H1 (cell line): Measurements from ENCODE around the gene ASB13. TPM values are rescaled to one million over a fixed set of nuclear protein-coding genes. Genes with fewer than 3 reads are reported as not detected.

ENCODE experiments used
- CTCF ChIA-PET: fragments of 300-600 bp; sonication (Branson Sonifier 250); formaldehyde crosslinking; loops from one replicate; lab custom pipeline; 2021; ENCODE audit not compliant: partially characterized antibody; lab: Charles Lee
- POLR2A ChIA-PET: fragments of 300-600 bp; sonication (Branson Sonifier 250); formaldehyde crosslinking; loops from one replicate; lab custom pipeline; 2021; ENCODE audit warnings: inconsistent platforms; ENCODE audit not compliant: partially characterized antibody; lab: Charles Lee
- DNase-seq, 2 experiments: peaks; one replicate each; pipeline versions ENCODE4 v3.0.0 to v3.0.0-alpha.2; 2010 to 2022; ENCODE audit warnings: low spot score in 2 of 2, low read depth in 1 of 2, mixed read lengths in 1 of 2
- FAIRE-seq: peaks from 2 replicates; lab custom pipeline; 2011; peaks lifted over from hg19 to GRCh38; lab: Jason Lieb, UNC
- H2AFZ ChIP-seq: 2 replicates; pipeline ENCODE4 v1.8.1; 2012; ENCODE audit warnings: low read length, inconsistent platforms
- H2AK5ac ChIP-seq: 2 replicates; pipeline ENCODE4 v1.6.1; 2013; ENCODE audit warnings: low read depth, low read length
- H2BK120ac ChIP-seq: replicated peaks from 2 replicates; pipeline ENCODE3; 2013; ENCODE audit warnings: low read depth, low read length, inconsistent platforms
- H2BK12ac ChIP-seq: 2 replicates; pipeline ENCODE4 v1.6.1; 2013; ENCODE audit warnings: low read depth, low read length
- H2BK15ac ChIP-seq: 2 replicates; pipeline ENCODE4 v1.6.1; 2013; ENCODE audit warnings: low read length
- H2BK20ac ChIP-seq: 2 replicates; pipeline ENCODE4 v1.6.1; 2013; ENCODE audit warnings: low read length
- H2BK5ac ChIP-seq: 2 replicates; pipeline ENCODE4 v1.6.1; 2013; ENCODE audit warnings: low read depth, low read length
- H3K14ac ChIP-seq: 2 replicates; pipeline ENCODE4 v1.6.1; 2013; ENCODE audit warnings: inconsistent platforms; ENCODE audit not compliant: insufficient read length
- H3K18ac ChIP-seq: 2 replicates; pipeline ENCODE4 v1.6.1; 2013; ENCODE audit warnings: low read length; ENCODE audit errors: extremely low read depth
- H3K23ac ChIP-seq: 2 replicates; pipeline ENCODE4 v1.6.1; 2013; ENCODE audit warnings: inconsistent platforms; ENCODE audit not compliant: insufficient read length
- H3K23me2 ChIP-seq: 2 replicates; pipeline ENCODE4 v1.6.1; 2013; ENCODE audit warnings: low read depth, low read length
- H3K27ac ChIP-seq: 2 replicates; pipeline ENCODE4 v1.6.1; 2011; ENCODE audit warnings: low read depth, low read length, inconsistent platforms
- H3K27me3 ChIP-seq, 4 experiments: replicated peaks in 1 of 4; 1 replicate in 1 of 4; 2 replicates in 3 of 4; pipeline versions ENCODE4 v1.6.1 to v1.8.1; 2011 to 2013; ENCODE audit warnings: low read length in 3 of 4, mild to moderate bottlenecking in 3 of 4, inconsistent platforms in 2 of 4, mixed read lengths in 2 of 4, moderate library complexity in 1 of 4; ENCODE audit not compliant: control insufficient read depth in 3 of 4, insufficient read depth in 3 of 4; ENCODE audit errors: extremely low read depth in 1 of 4
- H3K36me3 ChIP-seq, 4 experiments: 2 replicates each; pipeline versions ENCODE4 v1.6.1 to v1.8.1; 2011 to 2013; ENCODE audit warnings: mild to moderate bottlenecking in 4 of 4, low read length in 3 of 4, moderate library complexity in 2 of 4, control low read depth in 1 of 4, inconsistent platforms in 1 of 4; ENCODE audit not compliant: insufficient read depth in 4 of 4, control insufficient read depth in 2 of 4
- H3K4ac ChIP-seq: replicated peaks from 2 replicates; pipeline ENCODE3; 2013; ENCODE audit warnings: low read length, low read depth, mixed read lengths, inconsistent platforms; ENCODE audit not compliant: insufficient read length
- H3K4me1 ChIP-seq, 4 experiments: replicated peaks in 1 of 4; 1 replicate in 1 of 4; 2 replicates in 3 of 4; pipeline versions ENCODE4 v1.6.1 to v1.8.1; 2011 to 2013; ENCODE audit warnings: low read length in 3 of 4, inconsistent platforms in 2 of 4, mixed read lengths in 1 of 4; ENCODE audit not compliant: insufficient read depth in 4 of 4, control insufficient read depth in 3 of 4
- H3K4me2 ChIP-seq, 2 experiments: 2 replicates each; pipeline versions ENCODE4 v1.6.1 to v1.8.1; 2011 to 2013; ENCODE audit warnings: low read depth in 2 of 2, low read length in 2 of 2, control low read depth in 1 of 2, inconsistent platforms in 1 of 2, mild to moderate bottlenecking in 1 of 2; ENCODE audit not compliant: insufficient read depth in 1 of 2
- H3K4me3 ChIP-seq, 4 experiments: fragments of 200-600, 300-600 bp in 1 of 4; sonication (generic), shearing (Covaris generic), sonication (Bioruptor Twin) in 1 of 4; 2 replicates each; pipeline versions ENCODE4 v1.5.1 to v1.8.1; 2011 to 2016; ENCODE audit warnings: low read length in 4 of 4, low read depth in 3 of 4, control low read depth in 2 of 4, inconsistent platforms in 2 of 4, mild to moderate bottlenecking in 2 of 4, mixed read lengths in 1 of 4, moderate library complexity in 1 of 4; ENCODE audit not compliant: insufficient read depth in 2 of 4; ENCODE audit errors: extremely low read depth in 1 of 4
- H3K56ac ChIP-seq: replicated peaks from 2 replicates; pipeline ENCODE3; 2013; ENCODE audit warnings: low read depth, mild to moderate bottlenecking, mixed read lengths, low read length, inconsistent platforms; ENCODE audit not compliant: insufficient read length
- H3K79me1 ChIP-seq: 2 replicates; pipeline ENCODE4 v1.6.1; 2013; ENCODE audit warnings: low read depth, low read length, control low read depth
- H3K79me2 ChIP-seq, 2 experiments: 2 replicates each; pipeline versions ENCODE4 v1.6.1 to v1.8.1; 2012 to 2013; ENCODE audit warnings: low read length in 2 of 2, mild to moderate bottlenecking in 2 of 2, inconsistent platforms in 1 of 2; ENCODE audit not compliant: insufficient read depth in 2 of 2, control insufficient read depth in 1 of 2
- H3K9ac ChIP-seq, 4 experiments: replicated peaks in 1 of 4; 1 replicate in 1 of 4; 2 replicates in 3 of 4; pipeline versions ENCODE4 v1.6.1 to v1.8.1; 2011 to 2013; ENCODE audit warnings: low read depth in 3 of 4, low read length in 3 of 4, control low read depth in 2 of 4, mild to moderate bottlenecking in 2 of 4, moderate library complexity in 2 of 4, inconsistent platforms in 1 of 4; ENCODE audit errors: extremely low read depth in 1 of 4
- H3K9me3 ChIP-seq, 2 experiments: 2 replicates each; pipeline versions ENCODE4 v1.6.1 to v1.8.1; 2012 to 2013; ENCODE audit warnings: mild to moderate bottlenecking in 2 of 2, moderate library complexity in 2 of 2, control low read depth in 1 of 2, inconsistent platforms in 1 of 2, low read depth in 1 of 2, low read length in 1 of 2, mixed read lengths in 1 of 2; ENCODE audit not compliant: insufficient read depth in 2 of 2
- H4K20me1 ChIP-seq, 2 experiments: replicated peaks in 1 of 2; 2 replicates each; pipeline versions ENCODE3 to v1.8.1; 2011 to 2013; ENCODE audit warnings: inconsistent platforms in 2 of 2, low read length in 2 of 2, mild to moderate bottlenecking in 1 of 2; ENCODE audit not compliant: insufficient read depth in 2 of 2, control insufficient read depth in 1 of 2
- H4K5ac ChIP-seq: 2 replicates; pipeline ENCODE4 v1.6.1; 2013; ENCODE audit warnings: low read length, low read depth, mixed read lengths, inconsistent platforms; ENCODE audit not compliant: insufficient read length
- H4K8ac ChIP-seq: 2 replicates; pipeline ENCODE4 v1.8.0; 2013; ENCODE audit warnings: mild to moderate bottlenecking, moderate library complexity, low read length, inconsistent platforms; ENCODE audit not compliant: insufficient read depth; ENCODE audit errors: extremely low read depth
- H4K91ac ChIP-seq: replicated peaks from 2 replicates; pipeline ENCODE3; 2013; ENCODE audit warnings: low read length, mixed read lengths, inconsistent platforms; ENCODE audit not compliant: insufficient read length
- CBX8 ChIP-seq: fragments of 300-800, 300-1000 bp; sonication (generic); IDR thresholded peaks from 2 replicates; pipeline ENCODE4 v1.7.1; 2016; ENCODE audit warnings: low read depth, low read length, borderline replicate concordance
- CREB1 ChIP-seq: IDR thresholded peaks from 2 replicates; pipeline ENCODE4 v1.6.1; 2012; ENCODE audit warnings: inconsistent platforms
- KDM5A ChIP-seq: fragments of 200-600 bp; IDR thresholded peaks from 2 replicates; pipeline ENCODE4 v1.7.1; 2012; ENCODE audit warnings: mild to moderate bottlenecking, low read length, inconsistent platforms, mixed read lengths
- RNF2 ChIP-seq: fragments of 200-900, 300-1000 bp; sonication (generic); IDR thresholded peaks from 2 replicates; pipeline ENCODE4 v1.7.1; 2016; ENCODE audit warnings: borderline replicate concordance, low read depth, mild to moderate bottlenecking, antibody characterized with exemption, low read length; ENCODE audit not compliant: poor library complexity, severe bottlenecking; ENCODE audit errors: missing control alignments
- SIRT6 ChIP-seq: IDR thresholded peaks from one replicate; pipeline ENCODE4 v1.7.1; 2012; ENCODE audit warnings: low read length, inconsistent platforms
- WGBS, 2 experiments: shearing (Covaris generic) in 1 of 2; methylation state at CpG; one replicate each; pipeline versions ENCODE4 v1.1.6 to v1.1.7; 2013 to 2015; ENCODE audit warnings: low lambda C conversion rate in 2 of 2, mixed read lengths in 2 of 2, inconsistent platforms in 1 of 2, low coverage in 1 of 2, missing lambda C conversion rate in 1 of 2; ENCODE audit not compliant: insufficient replicate concordance in 2 of 2, insufficient coverage in 1 of 2, insufficient read length in 1 of 2; ENCODE audit errors: extremely low coverage in 1 of 2, missing lambda C conversion rate in 1 of 2; 5-methylcytosine and 5-hydroxymethylcytosine counted together
- polyA plus RNA-seq, 7 experiments: library from polyadenylated mRNA; depleted of rRNA in 3 of 7; stranded (reverse) in 5 of 7; unstranded in 2 of 7; fragments of >200 nt in 5 of 7; fragments of 200-250 nt in 2 of 7; gene quantifications; 1 replicate in 5 of 7; 2 replicates in 1 of 7; 4 replicates in 1 of 7; pipeline versions ENCODE4 v1.2.1 to v1.2.3, GENCODE V29; 2011 to 2013; ENCODE audit warnings: missing spikeins in 2 of 7, mixed read lengths in 2 of 7
- total RNA-seq: library from RNA; stranded (reverse); fragmentation: NEBNext Ultra II Directional; extraction: Animal tissue kit (Norgen Biotek cat#: 25700); gene quantifications from 2 replicates; pipeline ENCODE4 v1.2.1, GENCODE V29; 2021

The ASB13 gene
- total and polyA plus RNA-seq, 2 of the 8 experiments (the other 6 are each of a cell fraction or from before 2014, with no cell fraction given): 12.3 to 20.2 TPM

DNA sequence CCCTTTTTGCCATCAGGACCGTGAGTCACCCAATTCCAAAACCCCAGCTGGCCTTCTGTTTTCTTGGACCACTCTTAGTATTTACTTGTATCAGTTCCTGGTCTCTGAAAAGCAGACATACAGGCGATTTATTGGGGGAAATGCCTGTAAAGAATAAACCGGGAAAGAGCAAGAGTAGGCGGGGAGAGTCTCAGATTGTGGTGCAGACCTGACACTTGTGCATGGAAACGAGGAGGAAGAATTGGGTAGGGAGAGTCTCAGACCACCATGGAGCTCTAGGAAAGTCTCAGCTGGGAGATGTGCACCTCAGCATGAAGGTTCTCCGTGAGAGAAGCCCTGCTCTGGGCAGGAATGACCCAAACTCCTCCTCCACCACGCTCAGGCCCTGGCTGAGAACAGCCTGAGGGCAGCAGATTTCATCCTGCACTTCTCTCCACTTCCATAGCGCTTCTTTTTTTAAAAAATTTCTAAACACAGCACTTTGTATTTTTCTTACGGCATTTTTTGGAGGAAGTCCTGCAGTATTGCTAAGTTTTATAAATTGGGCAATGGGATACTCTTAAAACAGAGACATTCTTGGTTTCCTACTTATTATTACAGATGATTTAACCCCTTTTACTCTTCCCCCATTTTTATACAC, 12.1 kb upstream of the ASB13 start:
- DNase-seq (no peak), FAIRE-seq (no peak)
- no peaks in the 10 kb centered on the region for H4K20me1 ChIP-seq
- H4K91ac ChIP-seq: no peak overlapping the region
- no peak overlapping the region for H3K27ac ChIP-seq
- H3K9me3 ChIP-seq: peaks cover 0 to 5% of the 10 kb centered on the region in 2 experiments; a peak in 2 of 4 replicates
- no peak overlapping the region for H3K23ac ChIP-seq
- H4K8ac ChIP-seq: no peak overlapping the region
- H2BK15ac ChIP-seq: no peak overlapping the region
- no peaks in the 10 kb centered on the region for H3K36me3 ChIP-seq
- peak overlapping the region; percentile 50; the same call in 1 of the 2 replicates for H2AFZ ChIP-seq
- no peak overlapping the region for H2BK120ac ChIP-seq
- no peaks in the 10 kb centered on the region for H3K79me1 ChIP-seq
- H3K18ac ChIP-seq: no peak overlapping the region
- H3K56ac ChIP-seq: no peak overlapping the region
- H3K4me1 ChIP-seq: no peaks in the 10 kb centered on the region
- POLR2A ChIA-PET: interaction anchor here (1.4 kb wide), 1 partner anchor 11 kb away, joined by 3 read pairs; no protein-coding TSS in a partner anchor
- H4K5ac ChIP-seq: no peak overlapping the region
- TF ChIP-seq CREB1 (no peak), SIRT6 (no peak), KDM5A (no peak), RNF2 (no peak), CBX8 (no peak)
- TF ChIP-seq, all 59 proteins: peak for 0
- Histone ChIP-seq H3K4ac (no peak overlapping the region), H2BK5ac (no peak overlapping the region), H3K27me3 (peaks cover 0 to 19% (median 2%) of the 10 kb centered on the region in 4 experiments; a peak in 4 of 7 replicates), H3K14ac (no peak overlapping the region), H2BK20ac (no peak overlapping the region), H2AK5ac (no peak overlapping the region), H3K79me2 (no peaks in the 10 kb centered on the region), H3K23me2 (no peaks in the 10 kb centered on the region), H3K4me2 (no peak overlapping the region), H2BK12ac (no peak overlapping the region), H3K9ac (no peak overlapping the region), H3K4me3 (no peak overlapping the region)
- WGBS, 2 experiments: 77% methylated on average over 9 of the region's 9 CpGs; no CpG with 5 or more reads in 1 of the 2 experiments
- CTCF ChIA-PET: interaction anchor here (0.7 to 2.2 kb wide), 2 partner anchors 10 to 49 kb away, joined by 3 to 11 read pairs; no protein-coding TSS in a partner anchor
